HG02870 (cell line): ENCODE data around the gene RBM10.

Experiments used
- ATAC-seq: cut with Tn5 transposase; IDR thresholded peaks from one replicate; pipeline ENCODE4 v1.9.1; 2021; ENCODE audit warnings: mild to moderate bottlenecking, moderate library complexity; ENCODE audit not compliant: unreplicated experiment

The RBM10 gene

DNA sequence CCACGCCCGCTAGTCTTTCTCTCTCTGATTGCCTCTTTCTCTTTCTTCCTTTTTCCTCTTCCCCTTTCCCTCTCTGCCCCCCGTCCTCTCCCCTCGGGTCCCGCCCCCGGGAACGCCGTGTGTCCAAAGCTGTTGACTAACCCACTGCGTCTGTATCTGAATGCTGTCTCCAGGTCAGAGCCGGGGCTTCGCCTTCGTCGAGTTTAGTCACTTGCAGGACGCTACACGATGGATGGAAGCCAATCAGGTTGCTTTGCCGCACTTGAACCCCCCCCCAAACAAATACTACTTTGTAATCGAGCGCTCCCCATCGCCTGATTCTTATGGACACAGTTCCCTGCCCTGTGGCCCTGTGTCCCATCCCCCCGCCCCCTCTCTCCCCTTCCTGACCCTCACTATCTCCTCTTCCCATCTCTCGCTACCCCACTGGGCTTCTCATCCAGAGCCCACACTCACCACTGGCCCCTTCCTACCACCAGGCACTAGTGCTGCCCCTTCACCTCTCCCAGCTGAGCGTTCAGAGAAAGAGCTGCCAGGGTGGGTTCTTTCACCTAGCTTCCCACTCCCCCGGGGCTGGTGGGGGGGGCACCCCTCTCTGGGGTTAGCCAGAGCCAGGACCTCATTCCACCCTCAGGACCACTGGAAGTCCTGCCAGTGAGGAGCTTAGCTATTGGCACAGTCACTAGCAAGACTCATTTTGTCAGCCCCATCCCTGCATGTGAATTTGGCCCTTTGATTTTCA, 30.0 kb downstream of the RBM10 start:
- ATAC-seq, result no peak

- no peak for ATAC-seq
Measured at GRCh38 chrX:47175588-47175980, 30.6 kb downstream of the RBM10 start.

- ATAC-seq, result no peak
Measured at GRCh38 chrX:47176101-47176740, 31.2 kb downstream of the RBM10 start.

GRCh38 chrX:47177079-47177478, 32.1 kb downstream of the RBM10 start:
- no peak for ATAC-seq

DNA sequence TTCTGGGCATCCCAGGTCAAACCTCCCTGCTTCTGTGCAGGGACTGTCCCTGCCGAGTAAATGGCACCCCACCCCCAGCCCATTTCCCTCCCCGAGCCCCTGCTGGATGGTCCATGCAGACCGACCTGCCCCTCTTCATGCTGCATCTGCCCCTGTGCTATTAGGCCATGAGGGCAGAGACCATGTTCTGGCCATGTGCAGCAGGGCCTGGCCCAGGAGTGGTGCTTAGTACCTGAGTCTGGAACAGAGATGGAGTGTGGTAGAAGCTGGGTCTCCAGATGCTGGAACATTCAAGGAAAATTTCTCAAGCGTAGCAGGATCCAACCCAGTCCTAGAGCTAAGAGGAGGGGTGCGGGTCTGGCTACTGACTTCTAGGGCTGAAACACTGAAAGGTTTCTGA, 33.3 kb downstream of the RBM10 start:
- ATAC-seq, result no peak

GRCh38 chrX:47179221-47179927, 34.4 kb downstream of the RBM10 start:
- ATAC-seq, result no peak

DNA sequence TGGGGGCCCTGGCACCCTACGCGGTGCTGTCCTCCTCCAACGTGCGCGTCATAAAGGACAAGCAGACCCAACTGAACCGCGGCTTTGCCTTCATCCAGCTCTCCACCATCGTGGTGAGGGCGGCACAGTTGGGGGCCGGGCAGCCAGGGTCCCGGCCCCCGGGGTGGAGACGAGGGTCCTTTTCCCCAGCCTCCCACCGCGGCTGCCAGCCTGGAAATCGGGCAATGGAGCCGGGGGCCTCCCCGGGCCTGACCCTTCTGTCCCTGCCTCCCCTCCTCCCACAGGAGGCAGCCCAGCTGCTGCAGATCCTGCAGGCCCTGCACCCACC, 34.9 kb downstream of the RBM10 start:
- ATAC-seq, result no peak

GRCh38 chrX:47180346-47180745, 35.3 kb downstream of the RBM10 start:
- ATAC-seq, result no peak

GRCh38 chrX:47181301-47181700, 36.3 kb downstream of the RBM10 start:
- ATAC-seq, result no peak

DNA sequence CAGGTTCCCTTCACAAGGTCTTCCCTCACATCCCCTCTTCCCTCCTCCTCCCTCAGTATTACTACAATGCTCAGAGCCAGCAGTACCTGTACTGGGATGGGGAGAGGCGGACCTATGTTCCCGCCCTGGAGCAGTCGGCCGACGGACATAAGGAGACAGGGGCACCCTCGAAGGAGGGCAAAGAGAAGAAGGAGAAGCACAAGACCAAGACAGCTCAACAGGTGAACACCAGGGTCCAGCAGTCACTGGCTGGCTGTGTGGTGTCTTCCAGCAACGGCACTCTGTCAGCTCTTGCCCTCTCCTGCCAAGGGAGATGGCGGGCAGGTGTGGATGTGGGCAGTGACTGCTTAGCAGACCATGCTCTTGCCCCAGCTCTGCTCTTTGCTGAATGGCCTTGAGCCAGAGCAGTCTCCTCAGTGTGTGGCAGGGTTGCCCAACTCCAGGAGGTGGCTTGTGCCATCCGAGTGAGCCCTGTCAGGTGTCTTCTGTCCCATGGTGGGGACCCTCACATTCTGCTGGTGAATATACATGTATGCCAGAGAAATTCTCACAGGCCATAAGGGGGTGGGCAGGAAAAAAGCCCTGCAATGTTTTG, 37.2 kb downstream of the RBM10 start:
- no peak for ATAC-seq

GRCh38 chrX:47184486-47184885, 39.5 kb downstream of the RBM10 start:
- no peak for ATAC-seq

- ATAC-seq, result no peak
Measured at GRCh38 chrX:47185241-47185640, 40.2 kb downstream of the RBM10 start.

- no peak for ATAC-seq
Measured at GRCh38 chrX:47186096-47186740, 41.2 kb downstream of the RBM10 start.

GRCh38 chrX:47187106-47187677, 42.2 kb downstream of the RBM10 start:
- no peak for ATAC-seq

DNA sequence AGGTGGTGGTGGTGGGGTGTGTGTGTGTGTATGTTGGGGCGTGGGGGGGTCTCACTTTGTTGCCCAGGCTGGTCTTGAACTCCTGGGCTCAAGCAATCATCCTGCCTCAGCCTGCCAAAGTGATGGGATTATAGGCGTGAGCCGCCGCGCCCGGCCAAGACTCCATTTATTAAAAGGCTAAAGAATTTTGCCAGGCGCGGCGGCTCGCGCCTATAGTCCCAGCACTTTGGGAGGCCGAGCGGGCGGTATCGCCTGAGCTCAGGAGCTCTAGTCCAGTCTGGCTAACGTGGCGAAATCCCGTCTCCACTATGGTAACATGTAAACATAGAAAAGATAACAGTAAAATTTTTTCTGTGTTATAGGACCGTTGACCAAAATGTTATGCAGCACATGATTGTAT, 44.9 kb downstream of the RBM10 start:
- ATAC-seq, result no peak

- ATAC-seq, result peak; percentile 43
Measured at GRCh38 chrX:47190445-47191269, 45.6 kb downstream of the RBM10 start.

DNA sequence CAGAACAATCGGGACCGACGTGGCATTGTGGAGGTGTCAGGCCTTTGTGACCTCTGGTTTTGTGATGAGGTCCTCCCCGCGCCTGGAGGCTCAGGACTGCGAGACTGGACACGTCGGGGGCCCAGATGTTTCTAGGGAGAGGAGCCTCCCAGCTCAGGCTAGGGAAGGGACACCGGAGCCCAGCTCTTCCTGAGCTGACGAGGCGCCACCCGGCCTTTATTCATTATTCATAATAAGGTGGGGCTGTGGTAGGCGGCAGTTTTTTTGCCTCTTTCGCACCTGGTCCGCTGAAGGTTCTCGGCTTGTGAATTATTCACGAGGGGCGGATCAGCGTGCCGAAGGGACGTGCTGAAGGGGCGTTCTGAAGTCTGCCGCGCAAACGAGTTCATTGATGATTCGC, 46.3 kb downstream of the RBM10 start:
- no peak for ATAC-seq

DNA sequence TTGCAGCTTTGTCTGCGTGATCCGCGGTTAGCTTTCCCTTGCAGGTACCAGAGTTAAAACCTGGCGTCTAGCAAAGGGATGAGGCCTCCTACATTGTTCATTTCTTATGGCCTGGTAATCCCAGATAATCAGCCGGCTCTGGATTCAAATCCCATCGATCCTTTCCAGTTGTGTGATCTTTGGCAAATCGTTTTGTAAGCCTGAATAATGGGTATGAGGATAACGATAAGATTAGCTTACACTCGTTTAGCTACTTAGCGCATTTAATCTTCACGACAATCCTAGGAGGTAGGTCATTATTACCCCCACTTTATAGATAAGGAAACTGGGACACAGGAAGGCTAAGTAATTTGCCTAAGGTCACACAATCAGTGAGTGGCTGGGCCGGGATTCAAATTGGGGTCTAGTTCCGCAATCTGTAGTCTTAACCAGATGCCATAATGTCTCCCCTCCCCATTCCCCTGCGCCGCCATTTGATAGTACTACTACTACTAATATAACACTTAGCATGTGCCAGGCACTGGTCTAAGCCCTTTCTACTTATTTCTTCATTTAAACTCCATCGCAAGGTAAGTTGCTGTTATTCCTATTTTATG, 46.9 kb downstream of the RBM10 start:
- ATAC-seq, result no peak

DNA sequence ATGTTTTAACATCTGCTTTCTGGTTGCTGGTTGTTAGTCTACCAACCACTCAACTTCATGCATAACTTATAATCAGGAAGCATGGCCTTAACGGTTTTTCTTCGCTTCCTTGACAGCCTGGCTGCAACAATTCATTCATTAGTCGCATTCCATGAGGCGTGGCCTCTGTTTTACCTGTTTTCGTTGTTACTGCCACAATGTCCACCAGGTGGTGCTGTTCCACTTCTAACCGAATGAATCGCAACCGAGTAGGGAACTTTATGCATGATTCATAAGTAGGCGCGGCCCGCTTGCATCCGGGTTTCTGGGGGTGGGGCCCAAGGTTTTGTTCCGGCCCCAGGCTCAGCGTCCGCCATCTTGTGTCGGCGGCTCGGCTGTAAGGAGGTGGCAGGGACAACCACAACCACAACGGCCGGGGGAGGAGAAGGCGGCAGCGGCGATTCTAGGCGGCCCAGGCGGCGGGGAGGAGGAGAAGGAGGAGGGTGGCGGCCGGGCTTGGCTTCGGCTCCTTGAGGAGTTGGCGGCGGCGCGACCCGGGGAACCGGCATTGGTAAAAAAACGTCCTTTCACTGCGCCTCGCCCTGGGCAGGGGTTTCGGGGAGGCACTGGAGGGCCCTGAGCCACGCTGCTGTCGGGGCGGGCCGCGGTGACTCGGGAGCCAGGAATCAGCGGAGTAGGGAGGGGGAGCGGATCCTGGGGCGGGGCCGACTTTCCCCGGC, 48.6 kb downstream of the RBM10 start, which contains the start of gene UBA1:
TSS of gene UBA1 (plus strand) at position 355 of the 719 bp plus-strand sequence. CDS start 4,974 bp downstream, outside the sequence.
- peak; percentile 81 for ATAC-seq
